Effector CD4-positive, alpha-beta T cell (primary cell): ENCODE results near the gene MELTF.

Experiments used
- DNase-seq: peaks from one replicate; pipeline ENCODE4 v3.0.0-alpha.2; 2020

MELTF gene

DNA sequence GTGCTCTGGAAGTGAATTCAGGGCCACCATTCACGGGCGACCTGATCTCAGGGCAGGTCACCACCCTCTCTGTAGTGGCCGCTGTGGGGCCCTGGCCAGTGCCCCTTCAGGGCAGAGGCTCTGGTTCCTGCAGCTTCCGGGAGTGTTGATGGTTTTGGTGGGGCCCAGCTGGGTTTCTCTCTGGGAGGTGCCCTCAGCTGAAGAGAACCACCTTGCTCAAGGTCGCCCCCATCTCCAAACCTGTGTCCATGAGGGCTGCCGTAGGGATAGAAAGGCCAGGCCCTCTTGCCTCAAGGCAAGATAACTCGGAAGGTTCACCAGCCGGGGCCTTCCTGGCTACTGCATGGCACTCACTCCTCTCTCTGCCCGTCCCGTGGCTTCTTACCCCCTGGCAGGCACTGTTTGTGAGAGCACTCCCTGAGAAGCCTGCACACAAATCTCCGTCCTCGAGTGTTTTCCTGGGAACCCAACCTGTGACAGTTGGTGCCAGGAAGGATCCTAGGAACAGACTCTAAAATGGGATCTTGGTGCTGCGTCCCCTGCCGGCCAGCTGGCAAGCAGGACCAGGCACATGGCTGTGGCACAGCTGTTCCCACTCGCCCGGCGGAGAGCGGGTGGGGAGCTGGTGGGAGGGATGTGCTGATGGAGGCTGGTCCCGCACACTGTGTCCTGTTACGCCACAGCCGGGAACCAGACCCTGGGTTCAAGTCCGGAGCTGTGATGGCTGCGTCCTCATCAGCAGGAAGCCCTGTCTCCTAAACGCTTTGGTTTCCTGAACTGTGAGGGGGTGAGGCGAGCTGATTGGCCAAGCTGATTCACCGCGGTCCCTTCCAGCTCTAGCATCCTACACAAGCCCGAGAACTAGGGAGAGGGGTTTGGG lies 37.8 kb downstream of the MELTF start:
- DNase-seq, result no peak

DNA sequence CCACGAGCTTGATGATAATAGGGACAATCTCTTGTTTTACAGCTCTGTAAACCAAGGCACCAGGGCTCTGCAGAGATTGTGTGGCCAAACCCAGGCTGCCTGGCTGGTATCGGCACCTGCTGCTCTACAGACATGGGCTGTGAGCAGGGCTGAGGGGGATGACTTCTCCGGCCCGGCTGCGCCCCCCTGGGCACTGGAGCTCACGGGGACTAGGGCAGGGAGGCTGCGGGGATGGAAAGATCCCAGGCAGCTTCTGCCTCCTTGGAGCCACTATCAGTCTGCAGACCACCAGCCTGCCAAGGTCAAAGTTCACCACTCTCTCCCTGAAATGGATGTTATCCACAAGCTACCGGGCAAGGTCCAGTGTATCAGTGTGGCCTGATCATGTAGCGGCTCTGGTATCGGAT lies 39.0 kb downstream of the MELTF start:
- no peak for DNase-seq

DNA sequence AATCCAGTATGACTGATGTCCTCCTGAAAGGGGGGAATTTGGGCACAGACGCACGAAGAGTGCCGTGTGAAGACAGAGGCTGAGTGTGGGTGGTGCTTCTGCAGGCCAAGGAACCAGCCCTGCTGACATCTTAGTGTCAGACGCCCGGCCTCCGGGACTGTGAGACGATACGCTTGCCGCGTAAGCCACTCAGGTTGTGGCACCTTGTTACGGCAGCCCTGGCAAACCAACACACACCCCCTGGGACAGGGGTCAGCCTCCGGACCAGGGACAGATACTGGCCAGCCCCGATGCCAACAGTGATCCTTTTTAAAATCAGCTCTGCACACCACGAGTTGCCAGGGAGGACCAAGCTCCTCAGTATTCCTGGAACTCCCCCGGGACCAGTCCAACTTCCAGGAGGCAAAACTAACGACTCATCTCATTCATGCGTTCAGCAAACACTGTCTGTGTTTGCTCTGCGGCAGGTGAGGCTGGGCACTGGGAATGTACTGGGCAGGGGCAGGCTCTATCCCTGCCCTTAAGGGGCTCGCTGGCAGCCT lies 39.8 kb downstream of the MELTF start:
- no peak for DNase-seq

DNA sequence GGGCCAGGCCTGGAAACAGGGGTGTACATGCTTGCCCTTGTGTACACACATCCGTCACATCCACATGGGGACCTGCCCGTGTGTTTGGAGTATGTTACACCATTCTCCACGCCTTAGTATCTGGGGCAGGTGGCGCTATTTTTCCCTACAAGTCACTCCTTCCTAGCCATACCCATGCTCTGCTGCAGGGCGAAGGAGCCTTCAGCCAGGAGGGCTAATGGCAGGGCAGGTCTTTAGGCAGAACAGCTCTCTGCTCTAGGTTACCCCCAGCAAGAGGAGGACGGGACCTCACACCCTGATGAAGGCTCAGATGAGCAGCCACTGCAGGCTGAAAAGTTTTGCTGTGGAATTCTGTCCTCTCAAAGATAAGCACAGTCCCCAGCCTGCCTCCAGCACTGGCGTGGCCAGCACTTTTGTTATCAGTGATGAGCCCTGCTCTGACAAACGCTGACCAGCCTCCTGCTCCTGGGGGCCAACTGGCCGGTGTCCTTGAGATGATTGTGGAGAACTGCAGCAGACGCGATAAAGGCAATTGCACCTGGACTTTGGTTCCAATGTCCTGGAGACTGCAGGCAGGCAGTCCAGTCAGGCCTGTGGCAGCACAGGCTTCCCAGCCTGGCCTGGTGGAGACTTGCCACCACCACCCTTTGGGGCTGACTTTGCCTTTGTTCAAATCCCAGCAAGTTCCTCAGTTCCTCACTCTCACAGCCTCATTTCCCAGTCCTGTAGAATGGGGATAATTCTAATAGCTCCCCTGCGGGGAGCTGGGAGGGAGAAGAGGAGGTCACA lies 41.2 kb downstream of the MELTF start:
- no peak for DNase-seq

DNA sequence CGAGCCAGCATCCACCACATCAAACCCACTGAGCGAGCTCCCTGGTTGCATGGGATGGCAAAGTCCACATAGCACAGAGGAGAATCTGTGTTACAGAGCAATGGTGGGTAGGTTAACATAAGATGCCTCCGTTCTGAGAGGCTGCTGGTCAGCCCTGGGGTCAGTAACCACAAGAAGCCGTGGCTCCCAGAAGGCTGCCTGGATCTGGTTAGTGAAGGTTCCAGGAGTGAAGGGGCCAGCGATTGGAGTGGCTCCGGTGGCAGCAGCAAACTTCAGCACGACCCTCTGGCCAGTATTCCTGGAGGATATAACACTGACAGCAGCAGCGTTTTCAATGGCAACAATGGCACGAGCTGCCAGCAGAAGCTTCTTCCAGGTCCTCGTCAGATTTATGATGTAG lies 42.6 kb downstream of the MELTF start:
- no peak for DNase-seq

DNA sequence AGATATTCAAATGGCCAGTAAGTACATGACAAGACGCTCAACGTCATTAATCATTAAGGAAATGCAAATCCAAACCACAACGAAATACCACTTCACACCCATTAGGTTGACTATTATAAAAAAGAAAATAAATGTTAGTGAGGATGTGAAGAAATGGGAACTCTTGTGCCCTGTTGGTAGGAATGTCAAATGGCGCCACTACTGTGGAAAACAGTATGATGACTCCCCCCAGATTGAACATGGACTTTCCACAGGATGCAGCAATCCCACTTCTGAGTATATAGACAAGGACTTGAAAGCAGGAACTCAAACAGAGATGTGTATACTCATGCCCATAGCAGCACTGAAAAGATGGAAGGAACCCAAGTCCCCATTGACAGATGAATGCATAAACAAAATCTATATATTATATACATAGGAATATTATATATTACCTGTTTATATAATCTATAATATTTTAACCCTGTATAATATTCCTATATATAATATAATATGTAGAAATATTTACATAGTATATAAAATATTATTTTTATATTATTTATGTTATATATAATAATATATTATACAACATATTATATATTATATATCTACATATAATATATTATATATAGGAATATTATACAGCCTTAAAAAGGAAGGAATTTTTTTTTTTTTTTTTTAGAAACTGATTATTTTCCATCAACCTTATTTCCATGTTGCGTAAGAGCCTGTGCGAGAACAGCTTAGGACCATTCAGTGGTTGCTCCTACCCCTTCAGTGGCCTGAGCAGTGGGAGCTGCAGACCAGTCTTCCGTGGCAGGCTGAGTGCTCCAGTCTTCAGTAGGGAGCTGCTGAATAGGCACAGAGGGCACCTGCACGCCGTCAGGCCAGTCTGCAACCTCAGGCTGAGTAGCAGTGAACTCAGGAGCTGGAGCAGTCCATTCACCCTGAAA lies 43.4 kb downstream of the MELTF start:
- no peak for DNase-seq

DNA sequence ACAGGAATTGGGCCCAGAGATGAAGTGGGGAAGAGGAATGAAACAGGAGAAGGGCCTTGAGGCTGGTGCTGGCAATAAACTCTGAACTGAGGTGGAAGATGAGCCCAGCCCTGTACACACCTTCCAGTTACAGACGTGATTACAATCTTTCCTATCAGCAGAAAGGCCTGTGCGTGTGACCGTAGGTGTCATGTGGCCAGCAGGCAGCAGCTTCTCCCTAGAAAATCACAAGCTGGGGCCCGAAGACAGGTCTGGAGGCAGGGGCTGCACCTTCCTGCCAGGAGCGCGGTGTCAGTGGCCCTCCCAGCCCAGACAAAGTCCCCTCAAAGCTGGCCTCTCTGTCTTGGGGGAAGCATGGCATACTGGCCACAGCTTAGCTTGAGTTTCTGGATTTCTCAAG lies 44.3 kb downstream of the MELTF start:
- no peak for DNase-seq

DNA sequence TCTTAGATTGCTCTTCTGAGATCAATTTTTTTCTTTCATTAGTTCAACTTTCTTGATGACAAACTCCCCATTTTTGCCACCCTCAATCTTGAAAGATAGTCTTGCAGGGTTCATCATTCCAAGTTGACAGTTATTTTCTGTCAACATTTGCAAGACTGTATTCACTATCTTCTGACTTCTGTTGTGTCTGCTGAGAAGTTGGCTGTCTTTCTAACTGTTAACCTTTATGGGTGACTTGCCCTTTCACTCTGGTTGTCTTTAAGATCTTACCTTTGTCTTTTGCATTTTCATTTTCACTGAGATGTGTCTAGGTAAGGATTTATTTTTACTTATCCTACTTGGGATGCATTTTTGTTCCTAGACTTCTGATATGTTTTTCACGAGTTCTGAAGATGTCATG lies 46.4 kb downstream of the MELTF start:
- no peak for DNase-seq

DNA sequence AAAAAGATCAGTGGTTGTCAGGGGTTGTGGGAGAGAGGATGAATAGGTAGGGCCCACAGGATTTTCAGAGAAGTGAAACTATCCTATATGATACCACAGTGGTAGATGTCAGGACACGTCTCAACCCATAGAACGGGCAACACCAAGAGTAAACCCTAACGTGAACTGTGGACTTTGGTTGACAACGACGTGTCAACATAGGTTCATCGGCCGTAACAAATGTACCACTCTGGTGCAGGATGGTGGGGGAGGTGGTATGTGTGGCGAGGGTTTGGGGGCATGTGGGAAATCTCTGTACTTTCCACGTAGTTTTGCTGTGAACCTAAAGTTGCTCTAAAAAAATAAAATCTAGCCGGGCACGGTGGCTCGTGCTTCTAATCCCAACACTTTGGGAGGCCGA lies 48.0 kb downstream of the MELTF start:
- no peak for DNase-seq

DNA sequence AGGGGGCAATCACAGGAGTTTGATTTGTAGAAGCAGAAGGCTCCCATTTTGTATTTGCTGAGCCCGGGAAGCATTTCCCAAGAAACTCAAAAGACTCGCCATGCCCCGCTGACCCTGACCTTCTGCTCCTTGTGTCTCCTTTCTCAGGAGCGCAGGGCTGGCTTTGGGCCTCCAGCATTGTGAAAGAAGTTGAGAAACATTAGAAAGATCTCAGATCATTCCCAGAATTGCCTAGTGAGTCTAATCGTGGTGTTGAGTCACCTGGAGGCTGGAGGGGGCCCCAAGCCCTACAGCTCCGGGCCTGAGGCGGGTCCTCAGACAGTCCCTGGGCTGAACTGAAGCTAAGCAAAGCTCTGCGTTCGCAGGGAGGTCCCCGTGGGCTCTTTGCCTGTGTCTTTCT lies 50.1 kb downstream of the MELTF start:
- no peak for DNase-seq

DNA sequence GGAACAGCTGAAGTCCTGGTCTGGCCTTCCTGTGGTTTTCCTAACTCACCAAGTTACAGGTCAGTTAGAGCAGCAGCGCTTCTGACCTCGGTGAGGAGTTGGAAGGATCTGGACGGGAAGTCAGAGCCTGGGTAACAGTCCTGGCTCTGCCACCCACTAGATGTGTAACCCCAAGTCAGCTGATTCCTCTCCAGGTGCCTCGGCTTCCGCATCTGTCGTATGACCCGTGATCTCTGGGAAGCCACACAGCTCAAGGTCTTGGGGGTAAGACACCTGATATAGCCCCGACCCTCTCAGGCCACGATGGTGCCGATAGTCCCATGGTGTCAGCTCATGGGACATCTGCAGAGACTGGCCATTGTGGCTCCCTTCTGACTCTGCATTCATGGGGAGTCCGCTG lies 52.7 kb downstream of the MELTF start:
- no peak for DNase-seq

DNA sequence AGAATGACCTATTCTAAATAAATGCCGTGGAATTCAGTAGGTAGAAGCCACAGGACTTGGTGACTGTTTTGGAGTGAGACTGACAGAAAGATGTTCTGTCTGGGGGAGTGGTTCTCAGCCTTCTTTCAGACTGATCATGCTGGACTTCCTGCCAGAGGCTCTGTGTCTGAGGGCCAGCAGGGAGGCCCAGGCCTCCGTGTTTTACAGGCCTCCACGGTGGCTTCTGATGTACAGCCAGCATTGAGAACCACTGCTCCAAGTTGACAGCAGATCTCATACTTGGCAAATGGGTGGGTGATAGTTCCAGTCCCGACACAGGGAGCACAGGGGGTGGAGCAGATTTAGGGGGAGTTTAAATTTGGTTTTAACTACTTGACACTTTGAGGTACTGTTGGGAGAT lies 54.3 kb downstream of the MELTF start:
- DNase-seq, result no peak

DNA sequence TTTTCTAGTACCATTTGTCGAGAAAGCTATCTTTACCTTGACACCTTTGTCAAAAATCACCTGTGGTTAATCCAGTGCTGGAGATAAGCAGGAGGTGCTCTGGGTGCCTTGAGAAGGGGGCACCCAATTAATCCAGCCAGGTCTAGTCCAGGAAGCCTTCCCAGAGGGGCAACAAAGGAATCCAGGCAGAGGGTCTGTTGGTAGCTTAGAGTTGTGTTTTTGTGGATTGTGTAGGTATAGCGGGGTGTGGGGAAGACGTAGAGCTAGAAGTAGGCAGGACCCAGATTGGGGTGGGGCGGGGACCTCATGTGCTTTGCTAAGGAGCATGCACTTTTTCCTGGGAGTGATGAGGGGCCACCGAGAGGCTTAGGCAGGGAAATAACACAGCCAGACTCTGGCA lies 55.0 kb downstream of the MELTF start:
- no peak for DNase-seq

DNA sequence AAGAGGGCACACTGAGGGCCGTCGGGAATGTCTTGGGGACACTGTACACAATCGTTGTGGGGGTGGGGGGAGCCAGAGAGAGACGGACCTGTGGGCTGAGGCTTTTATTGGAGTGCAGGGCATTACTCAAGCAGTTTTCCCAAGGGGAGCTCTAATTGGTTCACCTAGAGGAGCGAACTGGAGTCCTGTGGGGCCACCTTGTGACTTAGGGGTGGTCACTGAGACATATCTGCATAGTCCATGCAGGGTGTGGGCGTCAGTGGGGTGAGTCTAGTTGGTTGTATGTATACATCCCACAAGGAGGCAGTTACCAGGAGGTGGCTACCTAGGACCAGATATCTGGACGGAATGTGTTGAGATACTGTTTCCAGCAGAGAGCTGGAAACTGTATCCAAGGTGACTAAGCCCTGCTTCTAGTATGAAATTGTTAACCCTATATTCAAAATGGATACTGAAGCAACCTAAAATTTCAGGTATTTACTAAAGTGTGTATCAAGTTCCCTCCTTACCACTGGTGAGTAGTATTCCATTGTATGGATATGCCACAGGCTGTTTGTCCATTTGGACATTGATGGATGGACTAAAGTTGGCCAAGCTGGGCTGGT lies 58.4 kb downstream of the MELTF start:
- no peak for DNase-seq

DNA sequence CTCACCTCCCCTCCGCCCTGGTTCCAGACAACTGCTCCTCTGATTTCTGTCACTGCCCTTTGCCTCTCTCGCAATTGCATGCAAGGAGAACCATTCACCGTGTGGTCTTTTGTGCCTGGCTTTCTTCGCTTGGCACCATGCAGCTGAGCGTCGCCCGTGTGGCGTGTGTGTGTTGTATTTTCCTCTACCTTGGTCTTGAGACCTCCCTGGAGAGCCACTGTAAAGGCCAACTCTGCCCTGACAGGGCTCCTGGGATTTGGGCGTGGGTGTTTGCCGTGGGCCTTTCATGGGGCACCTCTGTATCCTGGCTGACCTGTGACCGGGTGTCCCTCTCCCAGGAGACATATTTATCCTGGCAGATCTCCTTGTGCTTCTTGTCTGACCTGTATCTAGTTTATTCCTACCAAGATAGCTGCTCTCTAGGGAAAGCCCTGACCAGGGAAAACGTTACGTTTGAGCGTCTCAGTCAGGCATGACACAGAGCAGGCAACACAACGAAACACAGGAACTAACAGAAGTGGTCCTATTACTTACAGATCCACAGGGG lies 59.0 kb downstream of the MELTF start:
- no peak for DNase-seq

DNA sequence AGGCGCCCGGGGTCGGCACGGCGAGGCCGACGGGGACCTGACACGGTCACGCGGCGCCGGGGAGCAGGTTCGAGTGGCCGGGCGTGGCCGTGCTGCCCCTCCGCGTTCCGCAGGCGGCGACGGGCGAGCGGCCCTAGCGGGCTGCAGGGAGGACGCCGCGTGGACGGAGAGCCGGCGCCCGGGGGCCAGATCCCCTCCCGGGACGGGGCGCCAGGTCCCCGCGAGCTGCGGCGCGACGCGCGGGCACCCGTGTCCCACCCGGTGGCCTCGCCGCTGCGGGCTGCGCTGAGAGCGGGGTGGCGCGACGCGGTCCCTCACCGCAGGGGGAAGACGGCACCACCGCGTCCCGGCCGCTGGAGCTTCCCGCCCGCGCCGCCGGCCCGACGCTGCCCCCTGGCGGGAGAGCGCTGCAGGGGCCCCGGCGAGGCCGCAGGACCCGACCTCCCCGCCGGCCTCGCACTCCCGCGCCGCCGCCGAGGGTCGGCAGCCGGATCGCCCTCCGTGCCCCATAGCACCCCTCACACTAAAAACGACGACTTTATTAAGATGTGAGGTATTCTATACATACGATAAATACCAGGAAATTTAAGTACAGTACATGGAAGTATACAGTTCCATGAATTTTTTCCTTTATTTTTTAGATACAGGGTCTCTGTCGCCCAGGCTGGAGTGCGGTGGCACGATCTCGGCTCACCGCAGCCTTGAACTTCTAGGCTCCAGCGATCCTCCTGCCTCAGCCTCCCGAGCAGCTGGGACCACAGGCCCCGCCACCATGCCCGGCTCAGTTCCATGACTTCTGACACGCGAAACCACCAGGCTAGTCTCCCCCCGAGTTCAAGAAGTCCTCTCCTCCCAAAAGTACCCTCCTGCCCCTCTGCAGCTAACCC lies 59.7 kb downstream of the MELTF start:
- peak; percentile 57 for DNase-seq

DNA sequence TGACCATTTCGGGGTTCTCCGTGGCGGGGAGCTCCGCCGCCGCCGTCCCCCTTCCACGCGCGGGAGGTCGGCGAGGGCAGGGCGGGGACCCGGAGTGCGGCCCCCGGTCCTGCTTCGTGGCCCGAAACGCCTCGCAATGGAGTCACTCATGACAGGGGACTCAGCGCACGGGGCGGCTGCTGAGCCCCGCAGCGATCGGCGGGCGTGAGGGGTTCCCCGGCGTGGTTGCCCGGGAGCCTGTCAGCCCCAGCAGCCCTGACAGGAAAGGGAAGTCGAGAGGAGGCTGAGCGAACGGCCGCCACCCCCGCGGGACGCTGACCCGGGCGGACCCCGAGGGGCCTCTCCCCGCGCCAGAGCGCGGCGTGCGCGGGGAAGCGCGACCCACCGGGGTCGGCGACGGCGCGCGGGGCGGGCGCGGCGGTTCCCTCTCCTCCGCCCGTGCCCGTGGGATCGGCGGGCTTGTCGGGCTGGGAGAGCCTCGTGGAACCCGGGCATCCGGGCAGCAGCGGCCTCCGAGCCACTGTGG lies 60.4 kb downstream of the MELTF start:
- DNase-seq, result no peak

DNA sequence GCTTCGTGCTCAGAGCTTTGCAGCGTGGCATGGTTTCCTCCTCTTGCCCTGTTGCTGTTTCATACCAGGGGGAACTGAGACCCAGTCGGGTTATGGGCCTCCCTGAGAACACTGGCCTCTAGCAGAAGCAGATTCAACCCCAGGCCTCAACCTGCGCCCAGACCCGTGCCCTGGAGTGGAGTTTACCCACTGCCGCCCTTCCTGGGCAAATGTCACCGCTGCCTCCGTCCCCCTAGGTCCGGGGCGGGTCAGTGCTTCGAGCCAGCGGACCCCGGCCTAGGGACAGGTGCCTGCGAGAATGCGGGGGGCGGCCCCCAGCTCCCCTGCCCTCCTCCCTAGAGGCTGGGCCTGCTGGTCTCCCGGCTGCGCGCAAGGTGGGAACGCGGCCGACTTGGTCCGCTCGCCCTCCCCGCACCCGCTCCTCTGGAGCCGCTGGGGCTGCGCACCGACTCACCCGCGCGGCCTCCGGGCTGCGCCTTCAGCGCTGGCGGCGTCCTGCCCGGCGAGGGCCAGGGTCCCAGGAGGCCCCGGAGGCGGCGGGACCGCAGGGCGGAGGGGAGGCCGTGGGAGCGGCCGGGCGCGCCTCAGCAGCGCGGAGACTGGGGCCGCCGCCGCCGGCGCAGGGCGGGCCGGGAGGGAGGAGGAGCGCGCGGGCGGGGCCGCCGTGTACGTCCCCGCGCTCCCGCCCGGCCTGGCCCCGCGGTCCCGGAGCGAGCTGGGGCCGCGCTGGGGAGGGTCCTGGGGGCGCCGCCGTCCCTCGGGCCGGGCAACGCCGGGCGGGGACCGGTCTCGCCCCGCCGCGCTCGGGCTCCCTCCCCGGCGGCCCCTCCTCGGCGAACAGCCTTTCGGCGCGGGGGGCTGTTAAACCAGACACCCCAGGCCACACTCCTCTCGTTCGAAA lies 61.1 kb downstream of the MELTF start, which contains the start of gene PIGZ:
Gene PIGZ, minus strand, starts transcription at position 601 of the 901 bp plus-strand sequence. CDS start 16,802 bp downstream, outside the sequence.
- no peak for DNase-seq
